Ishikawa (cell line): Measurements from ENCODE around the gene ACO1.

Source experiments
- CEBPB ChIP-seq: IDR thresholded peaks from 2 replicates; pipeline ENCODE4 v1.6.1; 2012
- CREB1 ChIP-seq: IDR thresholded peaks from 2 replicates; pipeline ENCODE4 v1.6.1; 2012; ENCODE audit warnings: low read depth
- EGR1 ChIP-seq: IDR thresholded peaks from 2 replicates; pipeline ENCODE4 v1.6.1; 2012
- EP300 ChIP-seq: IDR thresholded peaks from 2 replicates; pipeline ENCODE4 v1.6.1; 2012; ENCODE audit warnings: borderline replicate concordance
- FOXM1 ChIP-seq: IDR thresholded peaks from 2 replicates; pipeline ENCODE4 v1.6.1; 2012; ENCODE audit warnings: low read depth, borderline replicate concordance
- MAX ChIP-seq: IDR thresholded peaks from 2 replicates; pipeline ENCODE4 v1.6.1; 2012
- NFIC ChIP-seq: IDR thresholded peaks from 2 replicates; pipeline ENCODE4 v1.6.1; 2012
- RAD21 ChIP-seq: IDR thresholded peaks from 2 replicates; pipeline ENCODE4 v1.6.1; 2012; ENCODE audit warnings: low read depth
- REST ChIP-seq: IDR thresholded peaks from 2 replicates; pipeline ENCODE4 v1.6.1; 2012; ENCODE audit warnings: low read depth, mild to moderate bottlenecking
- TAF1 ChIP-seq: IDR thresholded peaks from 2 replicates; pipeline ENCODE4 v1.6.1; 2012; ENCODE audit warnings: low read depth, mild to moderate bottlenecking
- TCF12 ChIP-seq: IDR thresholded peaks from 2 replicates; pipeline ENCODE4 v1.6.1; 2012; ENCODE audit warnings: low read depth
- TEAD4 ChIP-seq: IDR thresholded peaks from 2 replicates; pipeline ENCODE4 v1.6.1; 2012
- USF1 ChIP-seq: IDR thresholded peaks from 2 replicates; pipeline ENCODE4 v1.6.1; 2012
- YY1 ChIP-seq: IDR thresholded peaks from 2 replicates; pipeline ENCODE4 v1.6.1; 2012; ENCODE audit warnings: low read depth
- ZBTB7A ChIP-seq: IDR thresholded peaks from 2 replicates; pipeline ENCODE4 v1.6.1; 2012; ENCODE audit warnings: low read depth

ACO1 gene

GRCh38 chr9:32426278-32426939 lies 42.0 kb downstream of the ACO1 start:
- no peak for TF ChIP-seq EP300
- TF ChIP-seq CEBPB, result no peak; the same call in 1 of the 2 replicates
- no peak for TF ChIP-seq REST
- no peak for TF ChIP-seq YY1
- no peak for TF ChIP-seq CREB1
- TF ChIP-seq MAX, result no peak
- TF ChIP-seq ZBTB7A, result no peak
- no peak for TF ChIP-seq TCF12
- no peak for TF ChIP-seq TAF1
- no peak for TF ChIP-seq FOXM1

GRCh38 chr9:32427111-32427873 lies 42.8 kb downstream of the ACO1 start:
- no peak for TF ChIP-seq RAD21
- no peak for TF ChIP-seq TEAD4
- no peak for TF ChIP-seq YY1
- TF ChIP-seq NFIC, result no peak
- TF ChIP-seq REST, result no peak
- TF ChIP-seq EGR1, result no peak
- no peak for TF ChIP-seq EP300
- no peak for TF ChIP-seq CEBPB
- no peak for TF ChIP-seq FOXM1
- TF ChIP-seq TAF1, result no peak
- TF ChIP-seq USF1, result no peak
- no peak for TF ChIP-seq MAX
- TF ChIP-seq ZBTB7A, result no peak
- no peak for TF ChIP-seq CREB1
- no peak for TF ChIP-seq TCF12

GRCh38 chr9:32430720-32431119 lies 46.3 kb downstream of the ACO1 start:
- TF ChIP-seq MAX, result no peak
- TF ChIP-seq TEAD4, result peak; percentile 26; the same call in 1 of the 2 replicates

GRCh38 chr9:32431196-32431595 lies 46.8 kb downstream of the ACO1 start:
- no peak for TF ChIP-seq REST
- no peak for TF ChIP-seq MAX
- no peak for TF ChIP-seq TCF12
- TF ChIP-seq EGR1, result no peak
- no peak for TF ChIP-seq TEAD4
- no peak for TF ChIP-seq CREB1
- TF ChIP-seq EP300, result no peak
- no peak for TF ChIP-seq USF1
- TF ChIP-seq TAF1, result no peak
